ENCODE results near the gene CNOT1. TPM values are rescaled to one million over a fixed set of nuclear protein-coding genes. Genes with fewer than 3 reads are reported as not detected.
A peak's percentile ranks its signal among the peaks of the same experiment; 100 is the strongest.
"Not testable (repeated sequence)": the region's sequence is repeated elsewhere in the genome, so short reads cannot be mapped to it uniquely, and the experiment has no call there.

The CNOT1 gene
- total and polyA plus RNA-seq, 12 donors: 40.9 to 189 (median 155) TPM

GRCh38 chr16:58577141-58577540, 52.5 kb downstream of the CNOT1 start:
- H3K27ac ChIP-seq: no peak overlapping the region
- no peak for TF ChIP-seq POLR2A (IDR thresholded peaks at IDR 0.05)
- TF ChIP-seq, protein P1, sequence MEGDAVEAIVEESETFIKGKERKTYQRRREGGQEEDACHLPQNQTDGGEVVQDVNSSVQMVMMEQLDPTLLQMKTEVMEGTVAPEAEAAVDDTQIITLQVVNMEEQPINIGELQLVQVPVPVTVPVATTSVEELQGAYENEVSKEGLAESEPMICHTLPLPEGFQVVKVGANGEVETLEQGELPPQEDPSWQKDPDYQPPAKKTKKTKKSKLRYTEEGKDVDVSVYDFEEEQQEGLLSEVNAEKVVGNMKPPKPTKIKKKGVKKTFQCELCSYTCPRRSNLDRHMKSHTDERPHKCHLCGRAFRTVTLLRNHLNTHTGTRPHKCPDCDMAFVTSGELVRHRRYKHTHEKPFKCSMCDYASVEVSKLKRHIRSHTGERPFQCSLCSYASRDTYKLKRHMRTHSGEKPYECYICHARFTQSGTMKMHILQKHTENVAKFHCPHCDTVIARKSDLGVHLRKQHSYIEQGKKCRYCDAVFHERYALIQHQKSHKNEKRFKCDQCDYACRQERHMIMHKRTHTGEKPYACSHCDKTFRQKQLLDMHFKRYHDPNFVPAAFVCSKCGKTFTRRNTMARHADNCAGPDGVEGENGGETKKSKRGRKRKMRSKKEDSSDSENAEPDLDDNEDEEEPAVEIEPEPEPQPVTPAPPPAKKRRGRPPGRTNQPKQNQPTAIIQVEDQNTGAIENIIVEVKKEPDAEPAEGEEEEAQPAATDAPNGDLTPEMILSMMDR (IDR thresholded peaks at IDR 0.05): no peak
- 61 to 77% (median 69%) methylated on average over 1 of the region's 1 CpG for WGBS, 4 donors
- H3K4me1 ChIP-seq (replicated peaks in 1 of 2): no peaks in the 10 kb centered on the region
- no peak for DNase-seq
- H3K27me3 ChIP-seq: no peaks in the 10 kb centered on the region
- no peak overlapping the region for H3K4me3 ChIP-seq
- H3K9me3 ChIP-seq (replicated peaks in 1 of 3): no peaks in the 10 kb centered on the region
- intact Hi-C loops (cut with DNase I): loop anchor here in 1 of 2 donors (10.0 kb wide), 1 partner anchor 52 kb away; no protein-coding TSS in a partner anchor
- peaks cover 0 to 100% of the 10 kb centered on the region in 2 donors for H3K36me3 ChIP-seq (replicated peaks in 1 of 2)

- Histone ChIP-seq H3K4me1 (replicated peaks in 1 of 2) (no peaks in the 10 kb centered on the region), H3K36me3 (replicated peaks in 1 of 2) (peaks cover 0 to 99% of the 10 kb centered on the region in 2 donors), H3K9me3 (replicated peaks in 1 of 3) (no peaks in the 10 kb centered on the region), H3K27me3 (no peaks in the 10 kb centered on the region), H3K27ac (no peak overlapping the region), H3K4me3 (no peak overlapping the region)
- intact Hi-C loops (cut with DNase I): loop anchor here in 1 of 2 donors (10.0 kb wide), 1 partner anchor 50 kb away; no protein-coding TSS in a partner anchor
- 44 to 54% (median 48%) methylated on average over 4 of the region's 4 CpGs for WGBS, 4 donors
- peak in 1 of 7 donors; percentile 12 for DNase-seq
- no peak for TF ChIP-seq POLR2A (IDR thresholded peaks at IDR 0.05)
- TF ChIP-seq, protein P1 (IDR thresholded peaks at IDR 0.05): no peak
Measured at GRCh38 chr16:58574895-58575294, 54.7 kb downstream of the CNOT1 start.

GRCh38 chr16:58565697-58566096, 63.9 kb downstream of the CNOT1 start:
- not testable (repeated sequence) for H3K27me3 ChIP-seq, DNase-seq
- peaks cover 0 to 60% of the 10 kb centered on the region in 2 donors for H3K36me3 ChIP-seq (replicated peaks in 1 of 2)

GRCh38 chr16:58563775-58564174, 65.9 kb downstream of the CNOT1 start:
- no peaks in the 10 kb centered on the region for H3K9me3 ChIP-seq (replicated peaks in 1 of 3)
- TF ChIP-seq, protein P1 (IDR thresholded peaks at IDR 0.05): no peak
- TF ChIP-seq POLR2A (IDR thresholded peaks at IDR 0.05): no peak
- intact Hi-C loops (cut with DNase I): no loop called here
- no peak for DNase-seq
- no peaks in the 10 kb centered on the region for H3K27me3 ChIP-seq
- H3K36me3 ChIP-seq (replicated peaks in 1 of 2): peaks cover 0 to 62% of the 10 kb centered on the region in 2 donors
- no peaks in the 10 kb centered on the region for H3K4me1 ChIP-seq (replicated peaks in 1 of 2)
- H3K27ac ChIP-seq: no peak overlapping the region
- H3K4me3 ChIP-seq: no peak overlapping the region
- 96 to 98% (median 97%) methylated on average over 4 of the region's 4 CpGs for WGBS, 4 donors

More at GRCh38 chr16:58565697-58566096, 63.9 kb downstream of the CNOT1 start:
- H3K27ac ChIP-seq; intact Hi-C loops (cut with DNase I); H3K4me1 ChIP-seq (replicated peaks in 1 of 2); H3K4me3 ChIP-seq; H3K9me3 ChIP-seq (replicated peaks in 1 of 3): not testable (repeated sequence)
- WGBS, 4 donors: 94 to 98% (median 95%) methylated on average over 4 of the region's 4 CpGs

- intact Hi-C loops (cut with DNase I): no loop called here
- Histone ChIP-seq H3K9me3 (replicated peaks in 1 of 3) (no peaks in the 10 kb centered on the region), H3K4me1 (replicated peaks in 1 of 2) (no peaks in the 10 kb centered on the region), H3K27me3 (no peaks in the 10 kb centered on the region), H3K27ac (no peak overlapping the region), H3K36me3 (replicated peaks in 1 of 2) (peaks cover 0 to 65% of the 10 kb centered on the region in 2 donors), H3K4me3 (no peak overlapping the region)
- no peak for DNase-seq
- TF ChIP-seq, protein P1 (IDR thresholded peaks at IDR 0.05): no peak
- no peak for TF ChIP-seq POLR2A (IDR thresholded peaks at IDR 0.05)
Measured at GRCh38 chr16:58563235-58563634, 66.4 kb downstream of the CNOT1 start.

All from adrenal gland (tissue), 12 donors.